Caco-2 (cell line): ENCODE measurements around the gene MYADML2. TPM values are rescaled to one million over a fixed set of nuclear protein-coding genes. Genes with fewer than 3 reads are reported as not detected.

Experiments
- BruUV-seq: library from RNA; stranded (reverse); fragments of 400-500 nt; replicated peaks from 2 replicates; lab custom pipeline; 2021; lab: Mats Ljungman, UMichigan
- CTCF ChIA-PET: fragments of 300-600 bp; sonication (Branson Sonifier 250); formaldehyde crosslinking; loops from one replicate; lab custom pipeline; 2022; ENCODE audit warnings: antibody characterized with exemption; lab: Charles Lee
- POLR2A ChIA-PET: fragments of 300-600 bp; sonication (Branson Sonifier 250); formaldehyde crosslinking; loops from one replicate; lab custom pipeline; 2022; ENCODE audit warnings: antibody characterized with exemption; lab: Charles Lee
- DNase-seq, 2 experiments: peaks; one replicate each; pipeline versions ENCODE4 v3.0.0 to v3.0.0-alpha.2; 2020 to 2022
- H3K27me3 ChIP-seq: replicated peaks from 2 replicates; pipeline ENCODE4 v1.6.0; 2011; ENCODE audit warnings: low read length; ENCODE audit not compliant: control insufficient read depth, insufficient read depth
- H3K36me3 ChIP-seq: 2 replicates; pipeline ENCODE4 v1.5.1; 2011; ENCODE audit warnings: low read length; ENCODE audit not compliant: control insufficient read depth, insufficient read depth
- H3K4me1 ChIP-seq: fragments of 250-450 bp; sonication (Bioruptor Pico); 2 replicates; pipeline ENCODE4 v1.5.1; 2020; ENCODE audit warnings: mild to moderate bottlenecking
- H3K4me3 ChIP-seq: 2 replicates; pipeline ENCODE4 v1.5.1; 2011; ENCODE audit warnings: low read depth, mild to moderate bottlenecking, control low read depth, low read length
- H3K9me3 ChIP-seq: fragments of 250-450 bp; sonication (Bioruptor Pico); 2 replicates; pipeline ENCODE4 v1.5.1; 2020; ENCODE audit warnings: mild to moderate bottlenecking, moderate library complexity
- H3K27ac Mint-ChIP-seq: one replicate; pipeline ENCODE4 v1.8.0; 2022; ENCODE audit warnings: mixed read lengths; ENCODE audit not compliant: unreplicated experiment
- H3K27me3 Mint-ChIP-seq: one replicate; pipeline ENCODE4 v1.8.0; 2022; ENCODE audit warnings: mixed read lengths; ENCODE audit not compliant: insufficient read depth, unreplicated experiment
- H3K36me3 Mint-ChIP-seq: one replicate; pipeline ENCODE4 v1.8.0; 2022; ENCODE audit warnings: mild to moderate bottlenecking, mixed read lengths; ENCODE audit not compliant: insufficient read depth, unreplicated experiment
- H3K4me1 Mint-ChIP-seq: one replicate; pipeline ENCODE4 v1.8.0; 2022; ENCODE audit warnings: low read depth, mixed read lengths; ENCODE audit not compliant: unreplicated experiment
- H3K4me3 Mint-ChIP-seq: one replicate; pipeline ENCODE4 v1.8.0; 2022; ENCODE audit warnings: mild to moderate bottlenecking, moderate library complexity, mixed read lengths; ENCODE audit not compliant: unreplicated experiment
- H3K9me3 Mint-ChIP-seq: one replicate; pipeline ENCODE4 v1.8.0; 2022; ENCODE audit warnings: mixed read lengths; ENCODE audit not compliant: unreplicated experiment
- intact Hi-C: fragments of 100-400 bp; cut with micrococcal nuclease; formaldehyde crosslinking; loops from one replicate; pipeline ENCODE4 v1.10.0; 2022; ENCODE audit not compliant: unreplicated experiment
- total RNA-seq: library from RNA; stranded (reverse); gene quantifications from 2 replicates; pipeline ENCODE4 v1.2.3, GENCODE V29; 2022
- TF ChIP-seq, protein P1 (sequence below), 2 experiments: fragments of 200-600 bp in 1 of 2; IDR thresholded peaks; 1 replicate in 1 of 2; 2 replicates in 1 of 2; pipeline versions ENCODE4 v1.5.1 to v1.8.0; 2011 to 2022; ENCODE audit warnings: antibody characterized with exemption in 1 of 2, control low read depth in 1 of 2, inconsistent platforms in 1 of 2, low read depth in 1 of 2, low read length in 1 of 2, mild to moderate bottlenecking in 1 of 2, moderate library complexity in 1 of 2; ENCODE audit not compliant: insufficient read depth in 1 of 2, severe bottlenecking in 1 of 2, unreplicated experiment in 1 of 2

The MYADML2 gene
- total RNA-seq, 1 experiment from 2014 or later, result not detected

DNA sequence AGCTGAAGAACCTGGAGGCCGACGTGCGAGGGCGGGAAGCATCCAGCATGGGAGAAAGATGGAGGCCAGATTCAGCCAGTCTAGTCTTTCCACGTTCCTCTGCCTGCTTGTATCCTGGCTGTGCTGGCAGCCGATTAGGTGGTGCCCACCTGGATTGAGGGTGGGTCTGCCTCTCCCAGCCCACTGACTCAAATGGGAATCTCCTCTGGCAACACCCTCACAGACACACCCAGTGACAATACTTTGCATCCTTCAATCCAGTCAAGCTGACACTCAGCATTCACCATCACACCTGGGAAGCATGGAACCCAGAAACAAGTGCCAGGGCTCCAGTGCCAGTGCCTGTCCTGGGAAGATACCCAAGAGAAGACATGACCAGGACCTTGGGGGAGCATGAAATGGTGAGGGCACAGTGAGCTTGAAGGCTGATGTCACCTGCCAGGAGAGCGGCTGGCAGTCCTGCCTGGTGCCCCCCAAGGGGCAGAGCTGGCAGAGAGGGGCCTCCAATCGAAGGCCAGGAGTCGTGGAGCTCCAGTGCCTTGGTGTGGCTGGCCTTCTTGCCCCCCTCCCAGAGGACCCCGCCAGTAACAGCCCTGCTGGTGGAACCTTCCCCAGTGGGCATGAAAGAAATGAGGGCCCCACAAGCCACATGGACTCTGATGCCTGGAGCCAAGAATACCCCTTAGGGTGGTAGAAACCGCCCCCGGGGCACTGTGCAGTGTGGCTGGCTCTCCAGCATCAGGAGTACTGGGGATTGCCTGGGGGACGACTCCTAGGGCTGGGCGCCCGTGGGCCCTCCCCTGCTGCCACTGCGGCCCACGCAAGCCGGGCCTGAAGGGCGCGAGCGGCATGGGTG lies 45.6 kb downstream of the MYADML2 start:
- H3K36me3 Mint-ChIP-seq, result peaks cover 86% of the 10 kb centered on the region
- intact Hi-C loops, result no loop called here
- BruUV-seq, result TSS peak; percentile 11
- H3K27me3 ChIP-seq, result no peaks in the 10 kb centered on the region
- H3K27ac Mint-ChIP-seq, result no peak overlapping the region
- CTCF ChIA-PET, result no interaction called here
- DNase-seq, result no peak
- TF ChIP-seq, protein P1, sequence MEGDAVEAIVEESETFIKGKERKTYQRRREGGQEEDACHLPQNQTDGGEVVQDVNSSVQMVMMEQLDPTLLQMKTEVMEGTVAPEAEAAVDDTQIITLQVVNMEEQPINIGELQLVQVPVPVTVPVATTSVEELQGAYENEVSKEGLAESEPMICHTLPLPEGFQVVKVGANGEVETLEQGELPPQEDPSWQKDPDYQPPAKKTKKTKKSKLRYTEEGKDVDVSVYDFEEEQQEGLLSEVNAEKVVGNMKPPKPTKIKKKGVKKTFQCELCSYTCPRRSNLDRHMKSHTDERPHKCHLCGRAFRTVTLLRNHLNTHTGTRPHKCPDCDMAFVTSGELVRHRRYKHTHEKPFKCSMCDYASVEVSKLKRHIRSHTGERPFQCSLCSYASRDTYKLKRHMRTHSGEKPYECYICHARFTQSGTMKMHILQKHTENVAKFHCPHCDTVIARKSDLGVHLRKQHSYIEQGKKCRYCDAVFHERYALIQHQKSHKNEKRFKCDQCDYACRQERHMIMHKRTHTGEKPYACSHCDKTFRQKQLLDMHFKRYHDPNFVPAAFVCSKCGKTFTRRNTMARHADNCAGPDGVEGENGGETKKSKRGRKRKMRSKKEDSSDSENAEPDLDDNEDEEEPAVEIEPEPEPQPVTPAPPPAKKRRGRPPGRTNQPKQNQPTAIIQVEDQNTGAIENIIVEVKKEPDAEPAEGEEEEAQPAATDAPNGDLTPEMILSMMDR (IDR thresholded peaks at IDR 0.05; ENCODE audit: insufficient read depth in 1 of 2, low read depth in 1 of 2, low read length in 1 of 2, severe bottlenecking in 1 of 2, unreplicated experiment in 1 of 2), result no peak
- no peaks in the 10 kb centered on the region for H3K27me3 Mint-ChIP-seq
- H3K9me3 Mint-ChIP-seq, result no peaks in the 10 kb centered on the region
- peak overlapping the region; percentile 13 for H3K4me3 ChIP-seq
- peaks cover 7% of the 10 kb centered on the region for H3K4me1 Mint-ChIP-seq
- H3K4me1 ChIP-seq, result peaks cover 5% of the 10 kb centered on the region; the same call in 1 of the 2 replicates
- H3K9me3 ChIP-seq, result no peaks in the 10 kb centered on the region
- peaks cover 2% of the 10 kb centered on the region; the same call in 1 of the 2 replicates for H3K36me3 ChIP-seq
- POLR2A ChIA-PET, result interaction anchor here (0.6 kb wide), 1 partner anchor 43 kb away, joined by 4 read pairs; no protein-coding TSS in a partner anchor
- peak overlapping the region; percentile 6 for H3K4me3 Mint-ChIP-seq

DNA sequence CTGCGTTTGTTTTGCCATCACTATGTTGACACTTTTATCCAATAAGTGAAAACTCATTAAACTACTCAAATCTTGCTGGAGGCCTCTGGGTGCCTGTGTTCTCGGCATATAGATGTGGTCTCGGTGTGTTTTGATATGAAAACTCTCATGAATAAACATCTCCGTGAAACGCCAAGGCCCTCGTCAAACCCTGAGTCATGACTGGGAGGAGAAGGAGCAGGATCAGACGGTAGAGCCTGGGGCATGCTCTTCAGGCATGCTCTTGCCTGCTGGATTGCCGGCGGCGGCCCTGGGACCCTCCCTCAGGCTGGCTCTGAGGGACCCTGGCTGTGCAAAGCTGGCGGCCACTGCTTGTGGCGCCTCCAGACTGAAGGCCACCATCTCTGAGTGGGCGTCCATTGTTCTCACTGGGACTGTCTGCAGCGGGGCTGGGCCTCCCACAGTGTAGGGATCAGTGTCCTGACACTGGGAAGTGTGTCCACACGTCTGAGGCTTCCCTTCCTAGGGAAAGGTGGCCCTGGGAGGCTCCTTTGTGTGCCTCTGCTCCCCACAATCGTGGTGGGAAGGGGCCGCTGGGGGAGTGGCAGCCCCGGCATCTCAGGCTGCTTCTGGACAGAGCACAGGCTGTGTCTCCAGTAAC lies 46.7 kb downstream of the MYADML2 start:
- no peak for DNase-seq
- peaks cover 2% of the 10 kb centered on the region; the same call in 1 of the 2 replicates for H3K36me3 ChIP-seq
- Mint-ChIP-seq H3K27ac (peak overlapping the region; percentile 48), H3K4me1 (peaks cover 7% of the 10 kb centered on the region), H3K4me3 (peak overlapping the region; percentile 6), H3K27me3 (no peaks in the 10 kb centered on the region), H3K36me3 (peaks cover 88% of the 10 kb centered on the region), H3K9me3 (no peaks in the 10 kb centered on the region)
- TF ChIP-seq, protein P1 (IDR thresholded peaks at IDR 0.05; ENCODE audit: insufficient read depth in 1 of 2, low read depth in 1 of 2, low read length in 1 of 2, severe bottlenecking in 1 of 2, unreplicated experiment in 1 of 2), result no peak
- H3K4me3 ChIP-seq, result no peak overlapping the region
- peaks cover 5% of the 10 kb centered on the region; the same call in 1 of the 2 replicates for H3K4me1 ChIP-seq
- CTCF ChIA-PET, result no interaction called here
- H3K9me3 ChIP-seq, result no peaks in the 10 kb centered on the region
- BruUV-seq, result no TSS peak
- POLR2A ChIA-PET, result no interaction called here
- intact Hi-C loops, result no loop called here
- H3K27me3 ChIP-seq, result no peaks in the 10 kb centered on the region

DNA sequence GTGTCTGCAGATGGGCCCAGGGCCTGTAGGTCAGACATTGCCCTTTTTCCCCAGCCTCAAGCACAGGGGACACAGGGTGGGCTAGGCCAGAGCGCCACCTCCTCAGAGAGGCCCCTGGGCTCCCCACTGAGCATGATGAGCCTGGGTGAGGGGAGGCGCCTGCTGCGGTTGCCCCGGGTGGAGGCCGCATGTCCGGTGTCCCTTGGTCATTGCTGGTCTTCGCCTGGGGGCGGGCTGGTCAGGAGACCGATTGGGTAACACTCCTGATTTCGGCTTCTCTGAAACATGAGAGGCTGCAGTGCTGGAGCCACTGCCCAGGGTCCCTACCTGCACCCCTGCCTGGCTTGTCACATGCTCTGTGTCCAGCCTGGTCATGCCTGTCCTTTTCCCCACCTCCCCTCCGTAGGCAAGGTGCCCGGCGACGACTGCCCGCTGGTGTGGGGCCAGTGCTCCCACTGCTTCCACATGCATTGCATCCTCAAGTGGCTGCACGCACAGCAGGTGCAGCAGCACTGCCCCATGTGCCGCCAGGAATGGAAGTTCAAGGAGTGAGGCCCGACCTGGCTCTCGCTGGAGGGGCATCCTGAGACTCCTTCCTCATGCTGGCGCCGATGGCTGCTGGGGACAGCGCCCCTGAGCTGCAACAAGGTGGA lies 47.4 kb downstream of the MYADML2 start:
- H3K4me3 Mint-ChIP-seq, result no peak overlapping the region
- ChIA-PET CTCF (no interaction called here), POLR2A (no interaction called here)
- Histone ChIP-seq H3K36me3 (peaks cover 2% of the 10 kb centered on the region; the same call in 1 of the 2 replicates), H3K9me3 (no peaks in the 10 kb centered on the region), H3K4me1 (peaks cover 5% of the 10 kb centered on the region; the same call in 1 of the 2 replicates), H3K4me3 (no peak overlapping the region), H3K27me3 (no peaks in the 10 kb centered on the region)
- no peaks in the 10 kb centered on the region for H3K9me3 Mint-ChIP-seq
- H3K36me3 Mint-ChIP-seq, result peaks cover 89% of the 10 kb centered on the region
- no peak for DNase-seq
- TF ChIP-seq, protein P1 (IDR thresholded peaks at IDR 0.05; ENCODE audit: insufficient read depth in 1 of 2, low read depth in 1 of 2, low read length in 1 of 2, severe bottlenecking in 1 of 2, unreplicated experiment in 1 of 2), result no peak
- H3K27ac Mint-ChIP-seq, result peak overlapping the region; percentile 48
- no peaks in the 10 kb centered on the region for H3K27me3 Mint-ChIP-seq
- intact Hi-C loops, result no loop called here
- BruUV-seq, result no TSS peak
- peaks cover 7% of the 10 kb centered on the region for H3K4me1 Mint-ChIP-seq
